GM13977 (cell line): ENCODE measurements around the gene RAB11A.

Source experiments
- DNase-seq: peaks from one replicate; pipeline ENCODE4 v3.0.0; 2012; ENCODE audit warnings: low spot score
- in situ Hi-C: fragments of 300-500 bp; cut with MboI; formaldehyde crosslinking; loops from one replicate; pipeline ENCODE4 v1.12.0; 2022; ENCODE audit warnings: low sequenced_read_pairs, low pct_unique_long_range_greater_than_20kb, mixed read lengths, inconsistent platforms; ENCODE audit not compliant: unreplicated experiment
- TF ChIP-seq, protein P1 (sequence below): IDR thresholded peaks from 2 replicates; pipeline ENCODE4 v1.5.1; 2012; ENCODE audit warnings: mild to moderate bottlenecking, control low read depth; ENCODE audit not compliant: insufficient read depth; ENCODE audit errors: extremely low read depth, missing control alignments

Gene RAB11A

DNA sequence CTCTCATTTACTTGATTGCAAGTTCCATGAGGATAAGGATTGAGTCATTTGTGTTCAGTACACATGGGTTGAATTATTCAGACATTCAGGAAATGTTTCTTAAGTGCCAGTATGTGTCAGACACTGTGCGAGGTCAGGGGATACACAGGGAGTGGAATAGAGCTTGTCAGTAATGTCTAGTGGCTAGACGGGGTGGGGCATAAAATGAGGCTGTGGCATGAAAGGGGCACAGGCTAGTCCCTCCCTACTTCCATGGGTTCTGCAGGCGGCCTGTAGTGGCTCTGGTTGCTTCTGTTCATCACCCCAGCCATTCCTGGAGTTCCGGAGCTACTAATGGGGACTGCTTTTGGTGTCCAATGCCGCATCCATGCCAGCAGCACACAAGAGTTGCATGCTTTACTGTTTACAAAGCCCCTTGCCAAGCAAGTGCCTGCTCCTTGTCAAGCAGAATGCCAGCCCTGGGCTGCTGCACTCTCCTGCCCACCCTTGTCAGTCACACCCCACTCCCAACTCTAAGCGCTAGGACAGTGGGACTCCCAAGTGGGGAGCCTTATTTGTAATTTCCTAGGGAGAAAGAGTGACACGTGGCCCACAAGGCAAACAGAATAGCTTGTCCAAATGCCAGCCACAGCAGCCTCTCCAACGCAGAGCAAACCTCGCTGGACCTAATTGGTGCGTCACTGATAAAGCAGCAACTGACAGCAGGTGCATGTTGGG lies 70.8 kb downstream of the RAB11A start:
- TF ChIP-seq, protein P1, sequence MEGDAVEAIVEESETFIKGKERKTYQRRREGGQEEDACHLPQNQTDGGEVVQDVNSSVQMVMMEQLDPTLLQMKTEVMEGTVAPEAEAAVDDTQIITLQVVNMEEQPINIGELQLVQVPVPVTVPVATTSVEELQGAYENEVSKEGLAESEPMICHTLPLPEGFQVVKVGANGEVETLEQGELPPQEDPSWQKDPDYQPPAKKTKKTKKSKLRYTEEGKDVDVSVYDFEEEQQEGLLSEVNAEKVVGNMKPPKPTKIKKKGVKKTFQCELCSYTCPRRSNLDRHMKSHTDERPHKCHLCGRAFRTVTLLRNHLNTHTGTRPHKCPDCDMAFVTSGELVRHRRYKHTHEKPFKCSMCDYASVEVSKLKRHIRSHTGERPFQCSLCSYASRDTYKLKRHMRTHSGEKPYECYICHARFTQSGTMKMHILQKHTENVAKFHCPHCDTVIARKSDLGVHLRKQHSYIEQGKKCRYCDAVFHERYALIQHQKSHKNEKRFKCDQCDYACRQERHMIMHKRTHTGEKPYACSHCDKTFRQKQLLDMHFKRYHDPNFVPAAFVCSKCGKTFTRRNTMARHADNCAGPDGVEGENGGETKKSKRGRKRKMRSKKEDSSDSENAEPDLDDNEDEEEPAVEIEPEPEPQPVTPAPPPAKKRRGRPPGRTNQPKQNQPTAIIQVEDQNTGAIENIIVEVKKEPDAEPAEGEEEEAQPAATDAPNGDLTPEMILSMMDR, result no peak
- in situ Hi-C loops, result no loop called here
- DNase-seq, result no peak

DNA sequence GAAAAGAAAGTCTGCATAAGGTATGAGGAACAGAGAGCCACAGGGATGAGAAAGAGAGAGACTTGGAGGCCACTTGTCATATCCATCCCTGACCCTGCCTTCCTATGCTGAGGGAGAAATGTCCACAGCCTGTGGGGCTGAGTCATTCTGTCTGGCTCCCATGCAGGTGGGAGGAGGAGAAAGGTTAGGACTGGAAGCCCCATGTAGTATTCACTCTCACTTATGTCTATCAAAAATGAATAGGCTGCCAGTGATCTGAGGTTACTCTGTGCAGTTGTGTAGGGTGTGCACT lies 71.3 kb downstream of the RAB11A start:
- in situ Hi-C loops, result no loop called here
- DNase-seq, result no peak
- TF ChIP-seq, protein P1, result no peak
